NCI-H2227 treated with DMSO at 0.1 percent for 48 hours (cell line): ENCODE measurements around the gene SCYGR7.
"Not testable (repeated sequence)": the region's sequence is repeated elsewhere in the genome, so short reads cannot be mapped to it uniquely, and the experiment has no call there.

Experiments
- DNase-seq: peaks from one replicate; lab custom pipeline; 2025; lab: John Stamatoyannopoulos, UW

The SCYGR7 gene, protein sequence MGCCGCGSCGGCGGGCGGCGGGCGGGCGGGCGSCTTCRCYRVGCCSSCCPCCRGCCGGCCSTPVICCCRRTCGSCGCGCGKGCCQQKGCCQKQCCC

DNA sequence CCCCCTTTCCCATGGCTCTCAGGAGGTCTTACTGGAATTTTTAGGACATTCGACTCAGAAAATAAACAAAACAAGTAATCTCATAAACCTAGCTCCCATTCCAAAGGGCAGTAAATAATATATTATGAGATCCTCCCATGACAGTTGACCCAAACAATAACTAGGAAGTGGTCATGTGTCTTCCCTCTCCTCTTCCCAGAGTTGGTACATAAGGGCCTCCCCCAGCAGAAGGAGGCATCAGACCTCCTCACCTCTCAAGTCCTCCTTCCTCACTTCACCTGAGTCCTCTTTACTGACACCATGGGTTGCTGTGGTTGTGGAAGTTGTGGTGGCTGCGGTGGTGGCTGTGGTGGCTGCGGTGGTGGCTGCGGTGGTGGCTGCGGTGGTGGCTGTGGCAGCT lies at the start of gene SCYGR7:
SCYGR7 (plus strand) TSS at position 301 of the 400 bp plus-strand sequence; CDS start at position 301, 0 bp downstream.
- DNase-seq: no peak

DNA sequence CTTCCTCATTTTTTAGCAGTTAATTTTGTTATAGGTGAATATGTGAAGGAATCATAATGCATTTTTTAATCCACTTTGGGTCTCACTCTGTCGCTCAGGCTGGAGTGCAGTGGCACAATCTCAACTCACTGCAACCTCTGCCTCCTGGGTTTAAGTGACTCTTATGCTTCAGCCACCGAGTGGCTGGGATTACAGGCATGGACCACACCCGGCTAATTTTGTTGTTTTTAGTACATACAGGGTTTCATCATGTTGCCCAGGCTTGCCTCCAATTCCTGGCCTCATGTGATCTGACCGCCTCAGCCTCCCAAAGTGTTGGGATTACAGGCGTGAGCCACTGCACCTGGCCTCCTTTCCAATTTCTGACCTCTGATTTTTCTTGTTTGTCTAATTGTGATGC lies 43.9 kb upstream of the SCYGR7 start:
- DNase-seq: no peak

DNA sequence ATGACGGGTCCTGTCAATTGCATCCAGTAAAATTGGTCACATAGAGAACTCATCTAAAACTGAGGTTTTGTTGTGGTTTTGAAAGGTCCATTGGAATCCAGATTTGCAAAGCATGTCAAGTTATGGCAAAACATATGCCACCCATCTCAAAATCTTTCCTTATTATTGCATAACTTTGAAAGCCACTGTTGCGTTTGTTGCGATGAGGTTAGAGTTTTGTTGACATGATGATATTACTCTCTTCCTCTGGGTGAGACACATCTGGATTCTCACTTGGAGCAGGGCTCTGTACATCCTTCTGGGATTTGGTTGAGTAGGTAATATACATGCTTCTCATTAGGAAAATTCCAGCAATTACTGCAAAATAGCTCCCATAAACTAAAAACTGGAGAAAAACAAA lies 40.9 kb upstream of the SCYGR7 start:
- DNase-seq: no peak

DNA sequence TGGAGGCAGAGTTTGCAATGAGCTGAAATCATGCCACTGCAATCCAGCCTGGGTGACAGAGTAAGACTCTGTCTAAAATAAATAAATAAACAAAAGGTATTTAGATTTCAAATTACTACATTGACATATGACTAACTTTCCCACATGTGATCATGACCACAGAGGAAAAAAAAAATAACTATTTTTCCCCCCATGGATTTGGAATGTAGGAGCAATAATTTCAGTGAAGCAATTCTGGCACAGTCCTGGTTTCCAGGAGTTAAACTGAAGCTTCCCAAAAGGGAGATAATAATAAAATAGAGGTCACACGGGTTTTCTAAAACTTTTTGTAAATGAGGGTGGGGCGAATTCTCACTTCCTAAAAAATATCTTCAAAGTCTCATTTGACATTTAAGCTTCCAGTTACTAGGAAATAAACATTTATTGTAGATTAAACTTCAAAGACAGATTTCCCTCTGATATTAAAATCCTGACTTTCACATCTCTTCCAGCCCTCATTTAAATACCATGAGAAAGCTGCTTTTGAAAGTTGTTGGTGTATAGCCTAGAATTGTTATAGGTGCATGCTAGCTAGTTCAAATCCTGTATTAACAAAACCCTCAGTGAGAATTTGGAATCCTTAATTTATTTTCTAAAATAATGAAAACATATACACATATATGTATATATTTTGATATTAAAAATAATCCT lies 31.0 kb upstream of the SCYGR7 start:
- no peak for DNase-seq

DNA sequence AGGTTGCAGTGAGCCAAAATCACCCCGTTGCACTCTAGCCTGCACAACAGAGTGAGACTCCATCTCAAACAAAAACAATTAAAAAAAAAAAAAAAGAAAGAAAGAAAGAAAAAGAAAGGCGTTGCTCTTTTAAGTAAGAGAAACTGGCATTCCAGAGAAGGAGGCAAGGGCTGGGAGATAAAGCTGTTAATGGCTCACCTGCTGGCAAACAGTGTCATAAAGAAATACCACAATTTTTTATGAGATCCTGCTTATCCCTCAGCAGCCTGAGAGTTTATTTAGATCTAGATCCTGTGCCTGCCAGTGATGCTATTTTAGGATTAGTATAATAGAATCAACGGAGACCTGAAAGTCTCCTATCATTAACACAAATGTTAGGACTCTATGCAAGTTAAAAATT lies 26.6 kb upstream of the SCYGR7 start:
- DNase-seq: no peak

DNA sequence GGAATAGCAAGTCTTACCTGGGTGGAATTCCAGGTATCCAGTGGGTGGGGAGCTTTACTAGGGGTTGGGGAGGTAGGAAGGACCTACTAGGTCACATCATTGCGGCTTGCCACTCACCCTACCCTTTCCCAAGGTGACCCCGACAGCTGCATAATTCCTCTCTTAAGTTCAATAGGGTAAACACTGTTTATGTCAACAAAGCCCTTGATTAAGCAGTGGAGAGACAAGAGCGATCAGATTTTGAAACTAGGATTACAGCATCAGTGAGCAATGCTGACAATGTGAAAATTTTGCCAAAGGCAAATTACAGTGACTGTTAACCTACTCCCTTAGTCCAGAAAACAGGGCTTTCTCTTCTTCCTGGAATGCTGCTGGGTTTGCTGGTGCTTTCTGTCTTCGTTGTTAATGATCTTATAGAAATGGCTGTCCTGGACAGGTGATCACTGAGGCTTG lies 24.8 kb upstream of the SCYGR7 start:
- DNase-seq: no peak

DNA sequence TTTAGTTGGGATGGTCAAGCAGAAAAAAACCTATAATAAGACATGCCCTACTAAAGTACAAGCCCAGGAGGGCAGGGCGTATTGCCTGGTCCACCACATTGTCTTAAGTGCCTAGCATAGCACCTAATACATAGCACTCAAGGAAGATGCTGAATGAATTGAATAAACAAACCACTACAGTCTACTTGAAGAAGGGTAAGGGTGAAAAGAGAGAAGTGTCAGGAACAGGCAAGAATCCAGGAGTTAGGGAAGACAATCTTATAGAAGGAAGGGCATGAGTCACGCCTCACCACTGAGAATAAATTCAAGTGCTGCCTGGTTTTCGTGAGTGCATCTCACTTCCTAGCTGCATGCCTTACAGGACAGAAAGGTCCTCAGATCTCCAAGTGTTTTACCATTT lies 24.2 kb upstream of the SCYGR7 start:
- no peak for DNase-seq

DNA sequence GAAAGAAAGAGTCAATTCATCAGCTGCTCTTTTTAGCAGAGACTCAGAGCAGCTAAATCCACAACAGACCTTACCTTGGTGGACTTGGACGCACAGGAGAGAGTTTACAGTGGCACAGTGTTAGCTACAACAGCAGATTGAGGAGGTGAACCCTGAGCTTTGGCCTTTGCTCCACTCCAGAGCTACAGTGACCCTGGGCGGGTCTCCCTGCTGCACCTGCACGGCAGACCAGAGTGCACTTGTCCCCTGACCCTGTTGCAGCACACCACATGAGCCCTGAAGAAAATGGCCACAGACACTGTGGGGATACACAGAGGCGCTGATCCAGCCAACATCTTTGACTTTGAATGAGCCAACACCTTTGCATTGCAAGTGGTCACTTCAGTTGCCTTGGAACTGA lies 21.3 kb upstream of the SCYGR7 start:
- DNase-seq: no peak

DNA sequence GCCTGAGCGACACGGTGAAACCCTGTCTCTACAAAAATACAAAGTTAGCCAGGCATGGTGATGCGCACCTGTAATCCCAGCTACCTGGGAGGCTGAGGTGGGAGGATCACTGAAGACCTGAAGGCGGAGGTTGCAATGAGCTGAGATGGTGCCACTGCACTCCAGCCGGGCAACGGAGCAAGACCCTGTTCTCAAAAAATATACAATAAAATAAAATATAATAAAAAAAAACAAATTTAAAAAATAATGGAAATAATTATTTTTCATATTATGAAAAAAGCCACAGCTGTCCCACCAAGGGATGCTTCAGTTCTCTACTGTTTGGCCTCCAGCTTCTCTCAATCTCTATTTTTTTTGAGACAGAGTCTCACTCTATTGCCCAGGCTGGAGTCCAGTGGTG lies 20.7 kb upstream of the SCYGR7 start:
- DNase-seq: no peak

DNA sequence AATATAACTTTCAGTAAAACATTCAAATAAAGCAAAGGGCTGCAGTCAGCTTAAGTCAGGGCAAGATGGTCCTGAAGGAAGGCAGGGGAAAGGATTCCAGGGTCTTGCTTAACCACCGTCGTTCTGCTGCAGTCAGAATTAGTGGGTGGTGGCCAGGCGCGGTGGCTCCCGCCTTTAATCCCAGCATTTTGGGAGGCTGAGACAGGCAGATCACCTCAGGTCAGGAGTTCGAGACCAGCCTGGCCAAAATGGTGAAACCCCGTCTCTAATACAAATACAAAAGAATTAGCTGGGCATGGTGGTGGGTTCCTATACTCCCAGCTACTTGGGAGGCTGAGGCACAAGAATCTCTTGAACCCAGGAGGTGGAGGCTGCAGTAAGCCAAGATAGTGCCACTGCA lies 17.1 kb upstream of the SCYGR7 start:
- DNase-seq: no peak

DNA sequence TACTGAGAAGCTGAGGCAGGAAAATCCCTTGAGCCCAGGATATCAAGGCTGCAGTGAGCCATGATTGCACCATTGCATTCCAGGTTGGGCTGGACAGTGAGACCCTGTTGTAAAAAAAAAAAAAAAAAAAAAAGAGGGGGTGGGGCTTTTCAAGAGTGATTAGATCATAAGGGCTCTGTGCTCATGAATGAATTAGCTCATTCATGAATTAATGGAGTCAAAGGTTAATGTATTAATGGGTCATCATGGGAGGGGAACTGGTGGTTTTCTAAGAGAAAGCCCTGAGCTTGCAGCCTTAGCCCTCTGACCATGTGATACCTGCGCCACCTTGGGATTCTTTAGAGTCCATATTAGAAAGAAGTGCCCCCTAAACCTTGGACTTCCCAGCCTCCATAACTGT lies 14.8 kb upstream of the SCYGR7 start:
- DNase-seq: no peak

DNA sequence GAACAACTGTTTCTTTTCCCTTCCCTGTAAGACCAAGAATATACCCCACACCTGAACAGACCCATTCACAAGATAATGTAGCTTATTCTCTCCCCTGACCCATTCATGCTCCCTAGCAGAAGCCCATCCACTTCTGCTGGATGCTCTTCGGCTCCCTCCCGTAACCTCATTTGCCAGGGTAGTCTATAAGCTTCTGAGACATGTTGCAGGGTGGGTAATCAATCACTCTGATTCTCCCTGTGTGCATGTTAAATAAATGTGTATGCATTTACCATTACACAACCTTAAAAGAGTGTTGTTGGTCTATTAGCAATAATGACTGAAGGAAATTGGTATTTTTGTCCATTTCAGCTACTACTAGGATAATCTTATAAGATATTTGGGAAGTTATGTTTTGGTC lies 11.6 kb upstream of the SCYGR7 start:
- no peak for DNase-seq

DNA sequence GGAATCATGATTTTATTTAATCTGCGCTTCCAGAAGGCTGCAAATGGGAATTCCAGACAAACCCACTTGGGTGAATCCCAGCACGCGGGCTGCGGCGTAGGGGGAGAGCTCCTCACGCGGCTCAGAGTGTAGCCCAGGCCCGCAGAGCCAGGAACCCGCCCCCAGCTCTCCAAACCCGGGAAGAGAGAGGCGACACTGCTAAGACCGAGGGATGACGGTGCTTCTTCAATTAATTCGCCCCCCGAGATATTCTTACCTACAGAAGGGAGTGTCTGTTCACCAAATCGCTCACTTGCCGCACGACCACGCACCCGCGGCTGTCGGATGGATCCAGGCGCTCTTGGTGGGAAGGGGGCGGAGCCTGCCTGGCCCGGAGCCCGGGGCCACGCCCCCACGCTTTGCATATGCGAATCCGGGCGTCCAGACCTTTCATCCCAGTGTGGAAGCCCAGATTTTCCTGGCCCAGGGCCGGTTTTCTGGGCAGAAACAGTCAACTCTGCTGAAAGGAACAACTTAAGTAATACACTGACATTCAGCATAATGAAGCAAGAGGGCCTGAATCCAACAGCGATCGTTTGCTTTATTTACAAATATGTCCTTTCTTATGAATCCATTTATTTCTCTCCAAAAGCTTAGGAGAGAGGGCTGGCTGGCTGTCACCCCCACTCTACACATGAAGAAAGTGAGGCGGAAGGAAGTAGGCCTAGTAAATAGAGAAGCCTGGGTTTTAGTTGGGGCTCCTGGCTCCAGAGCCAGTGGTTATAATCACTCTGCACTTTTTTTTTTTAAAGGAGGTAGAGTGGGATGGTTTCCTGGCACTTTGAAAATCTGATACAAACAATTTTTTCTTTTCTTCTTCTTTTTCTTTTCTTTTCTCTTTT lies 10.2 kb upstream of the SCYGR7 start, which contains the start of gene SLC19A3:
SLC19A3 (minus strand) TSS at position 342 of the 881 bp plus-strand sequence. CDS start 15,710 bp downstream, outside the sequence.
- DNase-seq: peak; percentile 12

DNA sequence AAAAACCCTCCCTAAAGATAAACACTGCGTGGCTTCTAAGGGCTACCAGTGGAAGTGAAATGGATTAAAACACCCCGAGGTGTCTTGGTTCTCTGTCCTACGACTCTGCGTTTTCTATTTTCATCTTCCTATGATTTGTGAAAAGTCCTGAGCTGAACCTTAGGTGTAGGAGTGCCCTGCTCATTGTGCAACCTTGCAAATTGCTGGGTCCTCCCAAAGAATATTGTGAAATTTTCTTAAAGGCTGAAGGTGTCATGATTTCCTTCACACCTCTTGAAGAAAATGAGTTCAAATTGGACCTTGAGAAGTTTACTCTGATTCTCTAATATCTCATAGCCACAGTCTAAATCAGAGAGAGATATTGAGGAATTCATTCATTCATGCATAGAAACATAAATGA lies 8.5 kb upstream of the SCYGR7 start:
- DNase-seq: no peak

DNA sequence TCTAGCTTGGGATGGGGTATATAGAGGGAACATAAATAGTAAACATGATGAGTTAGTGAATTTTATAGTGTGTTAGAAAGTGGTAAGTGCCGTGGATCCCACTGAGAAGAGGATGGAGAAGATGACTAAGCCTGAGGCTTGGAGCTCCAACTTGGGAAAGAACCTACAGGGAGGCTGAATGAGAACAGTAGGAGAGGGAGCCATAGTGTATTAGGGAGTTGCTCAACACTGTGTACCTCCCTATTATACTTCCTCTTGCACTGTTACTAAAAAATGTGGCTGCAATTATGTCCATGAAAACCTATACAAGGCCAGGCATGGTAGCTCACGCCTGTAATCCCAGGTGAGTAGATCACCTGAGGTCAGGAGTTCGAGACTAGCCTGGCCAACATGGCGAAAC lies 7.5 kb upstream of the SCYGR7 start:
- no peak for DNase-seq

DNA sequence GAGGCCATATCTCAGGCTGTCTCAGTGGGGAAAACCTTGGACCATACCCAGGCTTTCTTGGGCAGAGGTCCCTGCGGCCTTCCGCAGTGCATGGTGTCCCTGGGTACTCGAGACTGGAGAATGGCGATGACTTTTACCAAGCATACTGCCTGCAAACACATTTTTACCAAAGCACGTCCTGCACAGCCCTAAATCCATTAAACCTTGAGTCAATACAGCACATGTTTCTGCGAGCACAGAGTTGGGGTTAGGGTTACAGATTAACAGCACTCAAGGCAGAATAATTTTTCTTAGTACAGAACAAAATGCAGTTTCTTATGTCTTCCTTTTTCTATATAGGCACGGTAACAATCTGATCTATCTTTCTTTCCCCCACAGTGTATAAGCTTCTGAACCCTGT lies 5.3 kb upstream of the SCYGR7 start:
- DNase-seq: not testable (repeated sequence)

DNA sequence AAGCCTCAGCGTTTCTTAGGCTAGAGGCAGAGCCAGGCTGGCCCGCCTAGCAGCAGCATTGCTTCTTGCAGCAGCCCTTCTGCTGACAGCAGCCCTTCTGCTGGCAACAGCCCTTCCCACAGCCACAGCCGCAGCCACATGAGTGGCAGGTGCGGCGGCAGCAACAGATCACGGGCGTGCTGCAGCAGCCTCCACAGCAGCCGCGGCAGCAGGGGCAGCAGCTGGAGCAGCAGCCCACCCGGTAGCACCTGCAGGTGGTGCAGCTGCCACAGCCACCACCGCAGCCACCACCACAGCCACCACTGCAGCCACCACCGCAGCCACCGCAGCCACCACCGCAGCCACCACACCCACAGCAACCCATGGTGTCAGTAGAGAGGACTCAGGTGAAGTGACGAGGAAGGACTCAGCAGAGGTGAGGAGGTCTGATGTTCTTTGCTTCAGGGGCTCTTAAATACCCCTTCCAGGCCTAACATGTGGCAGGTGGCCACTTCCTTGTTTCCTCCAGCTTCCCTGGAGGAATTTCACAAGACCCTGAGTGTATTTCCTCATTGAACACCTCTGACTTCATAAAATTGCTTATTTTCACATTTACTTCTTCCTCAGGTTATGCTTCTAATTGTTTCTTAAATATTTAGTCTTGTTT lies 3.6 kb upstream of the SCYGR7 start, which contains the start of gene SCYGR6:
SCYGR6 (minus strand) TSS at position 364 of the 646 bp plus-strand sequence; CDS start at position 364, 0 bp downstream.
- no peak for DNase-seq

DNA sequence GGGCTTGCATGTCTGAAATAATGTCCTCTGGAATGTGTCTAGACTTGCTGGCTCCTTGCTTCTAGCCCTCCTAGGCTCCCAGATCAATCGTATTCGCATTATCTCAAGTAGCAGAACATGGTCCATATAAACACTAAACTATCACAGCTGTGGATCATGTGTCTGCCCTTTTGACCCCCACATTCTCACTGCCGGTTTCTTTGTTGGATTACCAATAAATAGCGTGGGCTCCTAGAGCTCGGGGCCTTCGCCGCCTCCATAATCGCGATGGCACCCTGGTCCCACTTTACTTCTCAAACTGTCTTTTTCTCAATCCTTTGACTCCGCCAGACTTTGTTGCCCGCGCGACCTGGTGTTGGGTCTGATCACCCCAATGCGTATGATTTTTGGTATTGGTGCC lies 11.2 kb downstream of the SCYGR7 start:
- DNase-seq: no peak

DNA sequence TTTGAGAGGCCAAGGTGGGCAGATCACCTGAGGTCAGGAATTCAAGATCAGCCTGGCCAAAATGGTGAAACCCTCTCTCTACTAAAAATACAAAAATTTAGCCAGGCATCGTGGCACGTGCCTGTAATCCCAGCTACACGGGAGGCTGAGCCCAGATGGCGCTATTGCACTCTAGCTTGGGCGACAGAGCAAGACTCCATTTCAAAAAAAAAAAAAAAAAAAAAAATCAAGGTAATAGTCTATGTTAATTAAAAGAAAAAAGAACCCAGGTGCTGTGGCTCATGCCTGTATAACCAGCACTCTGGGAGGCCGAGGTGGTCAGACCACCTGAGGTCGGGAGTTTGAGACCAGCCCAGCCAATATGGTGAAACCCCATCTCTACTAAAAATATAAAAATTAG lies 12.6 kb downstream of the SCYGR7 start:
- DNase-seq: not testable (repeated sequence)

DNA sequence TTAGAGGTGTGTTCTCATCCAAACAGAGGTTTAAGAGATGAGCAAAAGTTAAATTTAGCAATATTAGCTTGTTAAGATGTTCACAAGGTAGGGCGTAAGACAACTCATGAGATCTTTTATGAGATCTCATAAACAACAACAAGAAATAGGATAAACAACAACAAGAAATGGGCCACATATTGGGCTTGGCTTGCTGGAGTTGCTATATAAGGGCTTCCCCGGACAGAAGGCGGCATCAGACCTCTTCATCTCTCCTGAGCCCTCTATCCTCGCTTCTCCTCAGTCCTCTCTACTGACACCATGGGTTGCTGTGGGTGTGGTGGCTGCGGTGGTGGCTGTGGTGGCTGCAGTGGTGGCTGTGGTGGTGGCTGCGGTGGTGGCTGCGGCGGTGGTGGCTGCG lies 17.5 kb downstream of the SCYGR7 start, which contains the start of gene SCYGR8:
SCYGR8 (plus strand) TSS at position 301 of the 400 bp plus-strand sequence; CDS start at position 301, 0 bp downstream.
- DNase-seq: no peak

DNA sequence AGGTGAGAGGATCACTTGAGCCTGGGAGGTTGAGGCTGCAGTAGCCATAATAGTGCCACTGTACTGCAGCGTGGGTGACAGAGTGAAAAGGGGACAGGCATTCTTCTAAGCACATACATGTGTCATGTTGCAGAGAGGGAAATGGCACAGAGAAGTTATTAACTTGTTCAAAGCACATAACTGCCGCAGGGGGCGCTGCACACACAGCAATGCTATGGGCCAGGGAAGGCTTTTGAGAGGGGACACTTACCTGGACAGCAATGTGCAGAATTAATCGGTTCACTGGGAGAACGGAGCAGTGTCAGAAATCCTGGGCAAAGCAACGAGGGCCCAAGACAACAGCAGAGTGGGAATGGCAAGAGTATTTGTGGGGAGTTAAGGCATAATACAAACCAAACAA lies 19.9 kb downstream of the SCYGR7 start:
- no peak for DNase-seq

DNA sequence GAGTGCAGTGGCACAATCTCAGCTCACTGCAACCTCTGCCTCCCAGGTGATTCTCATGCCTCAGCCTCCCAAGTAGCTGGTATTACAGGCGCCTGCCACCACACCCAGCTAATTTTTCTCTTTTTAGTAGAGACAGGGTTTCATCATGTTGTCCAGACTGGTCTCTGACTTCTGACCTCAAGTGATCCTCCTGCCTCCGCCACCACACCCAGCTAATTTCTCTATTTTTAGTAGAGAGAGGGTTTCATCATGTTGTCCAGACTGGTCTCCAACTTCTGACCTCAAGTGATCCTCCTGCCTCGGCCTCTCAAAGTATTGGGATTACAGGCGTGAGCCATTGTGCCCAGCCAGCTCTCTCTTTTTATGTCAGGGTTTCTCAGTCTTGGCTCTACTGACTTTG lies 28.1 kb downstream of the SCYGR7 start:
- DNase-seq: not testable (repeated sequence)
